IMR-90 (cell line): ENCODE data around the gene BLTP3A.
"Not testable (repeated sequence)": the region's sequence is repeated elsewhere in the genome, so short reads cannot be mapped to it uniquely, and the experiment has no call there.

Source experiments
- CEBPB ChIP-seq: IDR thresholded peaks from 2 replicates; pipeline ENCODE4 v1.6.1; 2012; ENCODE audit warnings: low read depth, low read length, improper control_type of control experiment
- MAZ ChIP-seq: IDR thresholded peaks from 2 replicates; pipeline ENCODE4 v1.6.1; 2012; ENCODE audit warnings: low read depth, mild to moderate bottlenecking, low read length, improper control_type of control experiment, moderate library complexity, borderline replicate concordance
- POLR2A ChIP-seq: IDR thresholded peaks from 2 replicates; pipeline ENCODE4 v1.6.1; 2012; ENCODE audit warnings: mild to moderate bottlenecking, low read depth, low read length
- SMC3 ChIP-seq: fragments of 150-350 bp; IDR thresholded peaks from 2 replicates; pipeline ENCODE4 v1.6.1; 2016; ENCODE audit warnings: low read depth, mild to moderate bottlenecking, antibody characterized with exemption, low read length, moderate library complexity
- TF ChIP-seq, protein P1 (sequence below): fragments of 150-350 bp; IDR thresholded peaks from 2 replicates; pipeline ENCODE4 v1.6.1; 2016; ENCODE audit warnings: low read depth, mild to moderate bottlenecking, low read length, moderate library complexity, borderline replicate concordance
- TF ChIP-seq, protein P2 (sequence below): conservative IDR thresholded peaks from 2 replicates; pipeline ENCODE4 v1.5.1; 2012; ENCODE audit warnings: mild to moderate bottlenecking, low read depth, low read length, improper control_type of control experiment

DNA sequence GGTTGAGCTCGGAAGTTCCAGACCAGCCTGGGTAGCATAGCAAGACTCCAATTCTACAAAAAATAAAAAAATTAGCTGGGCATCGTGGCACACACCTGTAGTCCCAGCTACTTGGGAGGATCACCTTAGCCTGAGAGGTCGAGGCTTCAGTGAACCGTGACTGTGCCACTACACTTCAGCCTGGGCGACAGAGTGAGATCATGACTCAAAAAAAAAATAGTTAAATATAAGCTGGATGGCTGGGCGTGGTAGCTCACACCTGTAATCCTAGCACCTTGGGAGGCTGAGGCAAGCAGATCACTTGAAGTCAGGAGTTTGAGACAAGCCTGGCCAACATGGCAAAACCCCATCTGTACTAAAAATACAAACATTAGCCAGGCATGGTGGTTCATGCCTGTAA is 13.2 kb downstream of the BLTP3A start:
- TF ChIP-seq, protein P1, sequence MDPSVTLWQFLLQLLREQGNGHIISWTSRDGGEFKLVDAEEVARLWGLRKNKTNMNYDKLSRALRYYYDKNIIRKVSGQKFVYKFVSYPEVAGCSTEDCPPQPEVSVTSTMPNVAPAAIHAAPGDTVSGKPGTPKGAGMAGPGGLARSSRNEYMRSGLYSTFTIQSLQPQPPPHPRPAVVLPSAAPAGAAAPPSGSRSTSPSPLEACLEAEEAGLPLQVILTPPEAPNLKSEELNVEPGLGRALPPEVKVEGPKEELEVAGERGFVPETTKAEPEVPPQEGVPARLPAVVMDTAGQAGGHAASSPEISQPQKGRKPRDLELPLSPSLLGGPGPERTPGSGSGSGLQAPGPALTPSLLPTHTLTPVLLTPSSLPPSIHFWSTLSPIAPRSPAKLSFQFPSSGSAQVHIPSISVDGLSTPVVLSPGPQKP = not testable (repeated sequence)
- TF ChIP-seq, protein P2, sequence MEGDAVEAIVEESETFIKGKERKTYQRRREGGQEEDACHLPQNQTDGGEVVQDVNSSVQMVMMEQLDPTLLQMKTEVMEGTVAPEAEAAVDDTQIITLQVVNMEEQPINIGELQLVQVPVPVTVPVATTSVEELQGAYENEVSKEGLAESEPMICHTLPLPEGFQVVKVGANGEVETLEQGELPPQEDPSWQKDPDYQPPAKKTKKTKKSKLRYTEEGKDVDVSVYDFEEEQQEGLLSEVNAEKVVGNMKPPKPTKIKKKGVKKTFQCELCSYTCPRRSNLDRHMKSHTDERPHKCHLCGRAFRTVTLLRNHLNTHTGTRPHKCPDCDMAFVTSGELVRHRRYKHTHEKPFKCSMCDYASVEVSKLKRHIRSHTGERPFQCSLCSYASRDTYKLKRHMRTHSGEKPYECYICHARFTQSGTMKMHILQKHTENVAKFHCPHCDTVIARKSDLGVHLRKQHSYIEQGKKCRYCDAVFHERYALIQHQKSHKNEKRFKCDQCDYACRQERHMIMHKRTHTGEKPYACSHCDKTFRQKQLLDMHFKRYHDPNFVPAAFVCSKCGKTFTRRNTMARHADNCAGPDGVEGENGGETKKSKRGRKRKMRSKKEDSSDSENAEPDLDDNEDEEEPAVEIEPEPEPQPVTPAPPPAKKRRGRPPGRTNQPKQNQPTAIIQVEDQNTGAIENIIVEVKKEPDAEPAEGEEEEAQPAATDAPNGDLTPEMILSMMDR = not testable (repeated sequence)
- not testable (repeated sequence) for TF ChIP-seq CEBPB, MAZ, POLR2A, SMC3
